OCI-LY3 (cell line): ENCODE measurements around the gene TLR7.

Experiments
- H2AFZ ChIP-seq: fragments of 200-600, 300-600 bp; shearing (Covaris generic); 2 replicates; pipeline ENCODE4 v1.6.0; 2014; ENCODE audit warnings: antibody characterized with exemption, low read depth, low read length
- H3K27ac ChIP-seq: fragments of 200-600, 300-600 bp; sonication (generic); 2 replicates; pipeline ENCODE4 v1.5.1; 2014; ENCODE audit warnings: mild to moderate bottlenecking, low read length, moderate library complexity, mixed read lengths
- H3K27me3 ChIP-seq: fragments of 200-600, 300-600 bp; sonication (generic); 2 replicates; pipeline ENCODE4 v1.6.1; 2014; ENCODE audit warnings: low read depth, low read length, mixed read lengths
- H3K36me3 ChIP-seq: fragments of 200-600, 300-600 bp; sonication (generic); replicated peaks from 2 replicates; pipeline ENCODE3; 2014; ENCODE audit warnings: low read depth, low read length, mixed read lengths
- H3K4me1 ChIP-seq: fragments of 300-600, 200-600 bp; sonication (generic); 2 replicates; pipeline ENCODE4 v1.6.1; 2014; ENCODE audit warnings: low read length, mixed read lengths
- H3K4me2 ChIP-seq: fragments of 200-600, 300-600 bp; sonication (generic); 2 replicates; pipeline ENCODE4 v1.6.1; 2014; ENCODE audit warnings: low read length, mixed read lengths
- H3K4me3 ChIP-seq: fragments of 300-600, 200-600 bp; sonication (generic); 2 replicates; pipeline ENCODE4 v1.5.1; 2014; ENCODE audit warnings: antibody characterized with exemption, mild to moderate bottlenecking, low read length, moderate library complexity
- H3K79me2 ChIP-seq: fragments of 300-600, 200-600 bp; shearing (Covaris generic); 2 replicates; pipeline ENCODE4 v1.6.1; 2014; ENCODE audit warnings: mild to moderate bottlenecking, low read length, mixed read lengths
- H3K9ac ChIP-seq: fragments of 300-600, 200-600 bp; shearing (Covaris generic); 2 replicates; pipeline ENCODE4 v1.6.0; 2014; ENCODE audit warnings: mild to moderate bottlenecking, low read length, moderate library complexity
- H3K9me3 ChIP-seq: fragments of 200-600, 300-600 bp; shearing (Covaris generic); 2 replicates; pipeline ENCODE4 v1.6.1; 2014; ENCODE audit warnings: low read length, mixed read lengths; ENCODE audit not compliant: insufficient read depth
- H4K20me1 ChIP-seq: fragments of 200-600, 300-600 bp; sonication (generic); 2 replicates; pipeline ENCODE4 v1.6.1; 2016; ENCODE audit warnings: low read length, mixed read lengths; ENCODE audit not compliant: insufficient read depth
- CTCF ChIP-seq: fragments of 200-600, 300-600 bp; sonication (generic); IDR thresholded peaks from 2 replicates; pipeline ENCODE4 v1.5.1; 2014; ENCODE audit warnings: antibody characterized with exemption, low read length, low read depth
- EZH2phosphoT487 ChIP-seq: fragments of 200-600 bp; shearing (Covaris generic); IDR thresholded peaks from 2 replicates; pipeline ENCODE4 v1.6.1; 2018; ENCODE audit warnings: antibody characterized with exemption, mixed run types, low read depth

TLR7 gene

DNA sequence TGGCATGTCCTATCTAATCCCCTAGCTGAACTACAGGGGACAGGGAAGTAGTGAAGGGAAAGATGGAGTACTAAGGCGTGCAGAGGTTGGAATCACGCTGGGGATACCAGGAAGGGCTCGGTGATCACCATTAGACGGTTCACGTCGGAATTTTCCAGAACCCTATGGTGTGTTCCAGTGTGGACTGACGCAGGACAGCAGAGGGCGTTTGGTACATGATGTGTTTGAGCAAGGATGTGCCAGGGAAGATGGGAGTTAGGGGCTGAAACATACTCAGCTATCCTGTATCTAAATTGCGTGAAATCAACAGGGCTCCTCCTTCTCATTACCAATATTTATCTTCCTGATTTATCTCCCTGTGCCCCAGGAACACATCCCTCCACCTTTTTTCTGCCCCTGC, 41.9 kb upstream of the TLR7 start:
- Histone ChIP-seq H3K36me3 (peaks cover 34% of the 10 kb centered on the region), H2AFZ (no peak overlapping the region), H3K9me3 (no peaks in the 10 kb centered on the region), H3K9ac (no peak overlapping the region), H4K20me1 (no peaks in the 10 kb centered on the region), H3K4me1 (no peaks in the 10 kb centered on the region), H3K79me2 (no peaks in the 10 kb centered on the region), H3K4me2 (no peak overlapping the region), H3K4me3 (no peak overlapping the region), H3K27me3 (no peaks in the 10 kb centered on the region), H3K27ac (no peak overlapping the region)
- TF ChIP-seq EZH2phosphoT487 (no peak), CTCF (no peak)

GRCh38 chrX:12825801-12826200, 41.1 kb upstream of the TLR7 start:
- no peaks in the 10 kb centered on the region for H3K79me2 ChIP-seq
- TF ChIP-seq CTCF (no peak), EZH2phosphoT487 (no peak)
- H3K4me2 ChIP-seq, result no peak overlapping the region
- no peaks in the 10 kb centered on the region for H3K9me3 ChIP-seq
- H3K4me3 ChIP-seq, result no peak overlapping the region
- H3K4me1 ChIP-seq, result no peaks in the 10 kb centered on the region
- H3K36me3 ChIP-seq, result peaks cover 28% of the 10 kb centered on the region
- H2AFZ ChIP-seq, result no peak overlapping the region
- H3K27me3 ChIP-seq, result no peaks in the 10 kb centered on the region
- no peak overlapping the region for H3K9ac ChIP-seq
- no peaks in the 10 kb centered on the region for H4K20me1 ChIP-seq
- no peak overlapping the region for H3K27ac ChIP-seq

GRCh38 chrX:12843061-12843667, 23.7 kb upstream of the TLR7 start:
- Histone ChIP-seq H3K27ac (no peak overlapping the region), H3K9ac (no peak overlapping the region), H4K20me1 (no peaks in the 10 kb centered on the region), H2AFZ (no peak overlapping the region), H3K36me3 (no peaks in the 10 kb centered on the region), H3K9me3 (no peaks in the 10 kb centered on the region), H3K4me2 (peak overlapping the region; percentile 84), H3K4me1 (peaks cover 13% of the 10 kb centered on the region), H3K27me3 (no peaks in the 10 kb centered on the region), H3K79me2 (no peaks in the 10 kb centered on the region), H3K4me3 (no peak overlapping the region)
- TF ChIP-seq EZH2phosphoT487, result no peak
- no peak for TF ChIP-seq CTCF

DNA sequence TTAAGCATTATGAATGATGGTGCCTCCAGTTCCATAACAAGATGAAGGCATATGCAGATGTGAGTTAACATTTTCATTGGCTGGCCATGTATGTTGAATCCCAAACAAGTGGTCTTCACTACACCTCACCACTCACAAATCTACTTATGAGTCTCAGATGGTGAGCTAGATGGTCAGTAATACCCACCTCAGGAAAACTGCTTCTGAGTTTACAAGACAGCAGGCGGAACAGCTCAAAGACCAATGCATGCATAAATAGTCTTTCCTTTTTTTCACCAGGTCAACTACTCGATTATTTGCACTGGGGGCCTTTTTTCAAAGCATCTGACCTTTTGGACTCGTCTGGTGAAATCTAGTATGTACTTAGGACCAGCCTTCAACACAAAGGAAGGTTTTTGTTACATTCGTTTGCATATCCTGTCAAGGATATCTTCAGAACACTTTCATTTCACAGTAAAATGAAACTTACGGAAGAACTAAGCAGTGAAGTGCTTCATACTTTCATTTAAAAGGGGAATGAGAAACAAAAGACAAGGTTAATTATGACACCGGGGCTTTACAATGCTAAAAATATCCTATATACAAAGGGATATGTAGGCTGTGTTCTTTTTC, 23.1 kb upstream of the TLR7 start:
- no peaks in the 10 kb centered on the region for H3K79me2 ChIP-seq
- H3K9ac ChIP-seq, result peak overlapping the region; percentile 21; the same call in 1 of the 2 replicates
- H4K20me1 ChIP-seq, result no peaks in the 10 kb centered on the region
- H3K4me2 ChIP-seq, result peak overlapping the region; percentile 84
- H3K4me3 ChIP-seq, result peak overlapping the region; percentile 65
- peaks cover 13% of the 10 kb centered on the region for H3K4me1 ChIP-seq
- TF ChIP-seq EZH2phosphoT487 (no peak), CTCF (no peak)
- no peaks in the 10 kb centered on the region for H3K9me3 ChIP-seq
- peak overlapping the region; percentile 73; the same call in 1 of the 2 replicates for H2AFZ ChIP-seq
- H3K36me3 ChIP-seq, result no peaks in the 10 kb centered on the region
- H3K27me3 ChIP-seq, result no peaks in the 10 kb centered on the region
- no peak overlapping the region for H3K27ac ChIP-seq
